NCI-H226 (cell line): ENCODE results near the gene GPR15LG.
"Not testable (repeated sequence)": the region's sequence is repeated elsewhere in the genome, so short reads cannot be mapped to it uniquely, and the experiment has no call there.

ENCODE experiments used
- DNase-seq: peaks from one replicate; pipeline ENCODE4 v3.0.0-alpha.2; 2015

Gene GPR15LG

GRCh38 chr10:84166620-84167288 lies 6.8 kb upstream of the GPR15LG start:
- DNase-seq, result no peak

GRCh38 chr10:84167289-84167653 lies 6.3 kb upstream of the GPR15LG start:
- not testable (repeated sequence) for DNase-seq

- not testable (repeated sequence) for DNase-seq
These were observed 5.2 kb upstream of the GPR15LG start for GRCh38 chr10:84168382-84168781.

GRCh38 chr10:84171237-84171636 lies 2.4 kb upstream of the GPR15LG start:
- DNase-seq, result not testable (repeated sequence)

- not testable (repeated sequence) for DNase-seq
These were observed 1.7 kb upstream of the GPR15LG start for GRCh38 chr10:84171700-84172466.

- no peak for DNase-seq
These were observed 889 bp upstream of the GPR15LG start for GRCh38 chr10:84172467-84173356.

- DNase-seq, result no peak
These were observed 1.8 kb downstream of the GPR15LG start for GRCh38 chr10:84175436-84175835.

- no peak for DNase-seq
These were observed 2.8 kb downstream of the GPR15LG start for GRCh38 chr10:84176351-84176750.

GRCh38 chr10:84176836-84177474 lies 3.4 kb downstream of the GPR15LG start:
- DNase-seq, result no peak

GRCh38 chr10:84177541-84178141 lies 4.0 kb downstream of the GPR15LG start:
- DNase-seq, result no peak

- no peak for DNase-seq
These were observed 4.6 kb downstream of the GPR15LG start for GRCh38 chr10:84178160-84178609.

GRCh38 chr10:84179059-84179710 lies 5.6 kb downstream of the GPR15LG start:
- DNase-seq, result no peak

GRCh38 chr10:84180386-84180785 lies 6.8 kb downstream of the GPR15LG start:
- not testable (repeated sequence) for DNase-seq

- DNase-seq, result no peak
These were observed 8.0 kb downstream of the GPR15LG start for GRCh38 chr10:84181631-84182030.

GRCh38 chr10:84184517-84184916 lies 10.9 kb downstream of the GPR15LG start:
- DNase-seq, result no peak

- DNase-seq, result no peak
These were observed 12.1 kb downstream of the GPR15LG start for GRCh38 chr10:84185526-84186175.

GRCh38 chr10:84188815-84189214 lies 15.2 kb downstream of the GPR15LG start:
- no peak for DNase-seq

- no peak for DNase-seq
These were observed 17.0 kb downstream of the GPR15LG start for GRCh38 chr10:84190621-84191020.

GRCh38 chr10:84191106-84191505 lies 17.5 kb downstream of the GPR15LG start:
- no peak for DNase-seq

GRCh38 chr10:84193327-84193726 lies 19.7 kb downstream of the GPR15LG start:
- no peak for DNase-seq

- DNase-seq, result no peak
These were observed 20.3 kb downstream of the GPR15LG start for GRCh38 chr10:84193846-84194423.
